Lower leg skin (tissue), 3 donors: ENCODE results near the gene PMP22.

Experiments
- CTCF ChIP-seq, 3 donors: fragments of 450-650 bp; IDR thresholded peaks; one replicate each; pipeline ENCODE4 v1.5.1; 2016; ENCODE audit warnings: antibody characterized with exemption in 3 of 3, mild to moderate bottlenecking in 3 of 3, moderate library complexity in 2 of 3
- POLR2A ChIP-seq, 2 donors: fragments of 450-650 bp; IDR thresholded peaks; one replicate each; pipeline ENCODE4 v1.6.1; 2016 to 2017; ENCODE audit warnings: antibody characterized with exemption in 2 of 2, mild to moderate bottlenecking in 1 of 2, moderate library complexity in 1 of 2

DNA sequence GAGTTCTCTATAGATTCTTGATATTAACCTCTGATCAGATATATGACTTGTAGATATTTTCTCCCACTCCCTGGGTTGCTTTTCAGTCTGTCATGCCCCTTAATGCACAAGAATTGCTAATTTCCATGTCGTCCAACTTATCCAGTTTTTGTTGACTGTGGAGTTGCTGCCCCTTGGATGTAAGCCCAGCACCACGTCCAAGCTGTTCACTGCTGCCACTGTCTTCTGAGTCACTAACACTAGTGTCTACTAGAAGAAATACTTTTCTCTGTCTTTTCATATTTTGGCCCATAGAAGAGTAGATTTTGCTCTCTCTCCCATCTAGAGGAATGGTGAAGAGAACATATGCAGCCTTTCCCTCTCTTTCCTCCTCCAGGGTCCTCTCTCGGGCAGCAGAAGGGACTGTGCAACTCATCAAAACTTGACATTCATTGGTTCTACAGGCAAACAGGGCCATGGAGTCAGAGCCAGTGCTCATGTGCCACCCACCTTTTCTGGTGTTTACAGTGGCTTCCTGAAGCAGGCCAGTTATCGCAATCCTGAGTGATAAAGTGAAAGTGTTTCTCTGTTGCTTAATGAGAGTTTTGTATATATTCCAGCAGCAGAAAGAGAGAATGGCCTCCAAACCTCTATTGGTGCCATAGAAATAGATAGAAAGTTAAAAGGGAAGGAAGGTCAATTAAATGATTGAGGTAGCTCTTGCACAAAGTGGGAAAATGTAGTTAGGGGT lies 22.6 kb upstream of the PMP22 start:
- TF ChIP-seq CTCF (IDR thresholded peaks at IDR 0.05), result no peak
- TF ChIP-seq POLR2A (IDR thresholded peaks at IDR 0.05), result no peak
